WI38 (cell line): ENCODE measurements around the gene PARP12.
A peak's percentile ranks its signal among the peaks of the same experiment; 100 is the strongest.

Source experiments
- H3K4me3 ChIP-seq: 2 replicates; pipeline ENCODE4 v1.5.1; 2011; ENCODE audit warnings: low read depth, mild to moderate bottlenecking, control low read depth, low read length
- CTCF ChIP-seq: IDR thresholded peaks from 2 replicates; pipeline ENCODE4 v1.5.1; 2012; ENCODE audit warnings: low read depth, mild to moderate bottlenecking, control low read depth, low read length

PARP12 gene

GRCh38 chr7:140007051-140007690 is 55.6 kb downstream of the PARP12 start:
- no peak overlapping the region for H3K4me3 ChIP-seq
- no peak for TF ChIP-seq CTCF

GRCh38 chr7:140006600-140006999 is 56.2 kb downstream of the PARP12 start:
- TF ChIP-seq CTCF, result no peak
- no peak overlapping the region for H3K4me3 ChIP-seq

GRCh38 chr7:140005754-140006503 is 56.8 kb downstream of the PARP12 start:
- H3K4me3 ChIP-seq, result no peak overlapping the region
- peak; percentile 23; the same call in 1 of the 2 replicates for TF ChIP-seq CTCF

- no peak for TF ChIP-seq CTCF
- no peak overlapping the region for H3K4me3 ChIP-seq
Measured at GRCh38 chr7:140005341-140005740, 57.4 kb downstream of the PARP12 start.

GRCh38 chr7:140004672-140005071 is 58.1 kb downstream of the PARP12 start:
- no peak for TF ChIP-seq CTCF
- H3K4me3 ChIP-seq, result no peak overlapping the region

- peak; percentile 41; the same call in 1 of the 2 replicates for TF ChIP-seq CTCF
- no peak overlapping the region for H3K4me3 ChIP-seq
Measured at GRCh38 chr7:140003913-140004382, 58.8 kb downstream of the PARP12 start.

GRCh38 chr7:140000666-140001268 is 62.0 kb downstream of the PARP12 start:
- H3K4me3 ChIP-seq, result no peak overlapping the region
- no peak for TF ChIP-seq CTCF
